Esophagus muscularis mucosa (tissue), 4 donors: Measurements from ENCODE around the gene HBG2. TPM values are rescaled to one million over a fixed set of nuclear protein-coding genes. Genes with fewer than 3 reads are reported as not detected.
A peak's percentile ranks its signal among the peaks of the same experiment; 100 is the strongest.

ENCODE experiments used
- DNase-seq: peaks from one replicate; pipeline ENCODE4 v3.0.0-alpha.2; 2017; ENCODE audit errors: extremely low spot score
- H3K27ac ChIP-seq, 4 donors: fragments of 200-600 bp; sonication (generic); replicated peaks in 1 of 4; 1 replicate in 3 of 4; 2 replicates in 1 of 4; pipeline ENCODE4 v1.5.1; 2016 to 2019; ENCODE audit warnings: mild to moderate bottlenecking in 1 of 4
- H3K27me3 ChIP-seq, 4 donors: fragments of 200-600 bp; sonication (generic); one replicate each; pipeline versions ENCODE4 v1.5.1 to v1.6.0; 2016 to 2019
- H3K36me3 ChIP-seq, 4 donors: fragments of 200-600 bp; sonication (generic); one replicate each; pipeline ENCODE4 v1.5.1; 2016 to 2019
- H3K4me1 ChIP-seq, 4 donors: fragments of 200-600 bp; sonication (generic); one replicate each; pipeline ENCODE4 v1.5.1; 2016 to 2019
- H3K4me3 ChIP-seq, 4 donors: fragments of 200-600 bp; sonication (generic); 1 replicate in 2 of 4; 2 replicates in 2 of 4; pipeline ENCODE4 v1.5.1; 2016 to 2019; ENCODE audit warnings: mild to moderate bottlenecking in 4 of 4, moderate library complexity in 1 of 4
- H3K9me3 ChIP-seq, 4 donors: fragments of 200-600 bp; sonication (generic); 1 replicate in 3 of 4; 2 replicates in 1 of 4; pipeline ENCODE4 v1.5.1; 2016 to 2019
- EP300 ChIP-seq: sonication (generic); formaldehyde crosslinking; IDR thresholded peaks from one replicate; pipeline ENCODE4 v1.6.1; 2017; ENCODE audit warnings: antibody characterized with exemption
- POLR2A ChIP-seq: fragments of 450-650 bp; IDR thresholded peaks from one replicate; pipeline ENCODE4 v1.6.1; 2017; ENCODE audit warnings: antibody characterized with exemption, moderate library complexity, mild to moderate bottlenecking, low read depth
- POLR2AphosphoS5 ChIP-seq, 2 donors: sonication (generic); formaldehyde crosslinking; IDR thresholded peaks; one replicate each; pipeline ENCODE4 v1.6.1; 2017; ENCODE audit warnings: antibody characterized with exemption in 2 of 2
- WGBS: methylation state at CpG from one replicate; pipeline ENCODE4 v1.1.5; 2018; 5-methylcytosine and 5-hydroxymethylcytosine counted together
- intact Hi-C: fragments of 100-400 bp; cut with DNase I; formaldehyde crosslinking; loops from one replicate; pipeline ENCODE4 v1.15.1; 2023
- total RNA-seq, 4 donors: library from RNA; depleted of rRNA; stranded (reverse); fragments of >200 nt; gene quantifications; one replicate each; pipeline versions ENCODE4 v1.1.0 to v1.2.1, GENCODE V29; 2016
- TF ChIP-seq, protein P1 (sequence below), 3 experiments: fragments of 200-600 bp in 2 of 3; fragments of 450-650 bp in 1 of 3; sonication (generic) in 2 of 3; IDR thresholded peaks; one replicate each; pipeline ENCODE4 v1.5.1; 2017 to 2019; ENCODE audit warnings: antibody characterized with exemption in 3 of 3, mild to moderate bottlenecking in 2 of 3, moderate library complexity in 1 of 3

Gene HBG2
- total RNA-seq, 4 donors from 2014 or later, result not detected

DNA sequence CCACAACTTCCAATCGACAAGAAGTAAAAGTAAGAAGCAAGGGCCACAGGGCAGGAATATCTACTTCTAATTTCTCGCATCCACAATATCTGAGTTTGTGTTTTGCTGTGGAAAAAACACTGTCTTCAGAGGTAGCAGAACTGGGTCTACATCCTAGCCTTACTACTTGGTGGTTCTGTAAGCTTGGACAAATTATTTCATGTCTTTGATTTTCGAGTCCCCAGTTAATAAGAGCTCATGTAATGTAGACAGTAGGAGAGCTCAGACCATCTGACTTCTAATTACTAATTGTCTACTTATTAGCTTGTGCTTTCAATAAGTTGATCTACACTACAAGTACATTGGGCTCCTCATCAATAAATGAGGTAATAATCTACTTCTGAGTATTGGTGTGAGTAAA is 28.5 kb upstream of the HBG2 start:
- Histone ChIP-seq H3K9me3 (no peaks in the 10 kb centered on the region), H3K27ac (no peak overlapping the region), H3K4me3 (no peak overlapping the region), H3K36me3 (no peaks in the 10 kb centered on the region), H3K27me3 (no peaks in the 10 kb centered on the region), H3K4me1 (peaks cover 0 to 7% (median 2%) of the 10 kb centered on the region in 4 donors)
- DNase-seq, result no peak
- 84% methylated on average over 3 of the region's 3 CpGs for WGBS
- intact Hi-C loops, result no loop called here
- TF ChIP-seq POLR2A, result no peak
- TF ChIP-seq EP300, result no peak
- no peak for TF ChIP-seq POLR2AphosphoS5 (IDR thresholded peaks at IDR 0.05)
- TF ChIP-seq, protein P1, sequence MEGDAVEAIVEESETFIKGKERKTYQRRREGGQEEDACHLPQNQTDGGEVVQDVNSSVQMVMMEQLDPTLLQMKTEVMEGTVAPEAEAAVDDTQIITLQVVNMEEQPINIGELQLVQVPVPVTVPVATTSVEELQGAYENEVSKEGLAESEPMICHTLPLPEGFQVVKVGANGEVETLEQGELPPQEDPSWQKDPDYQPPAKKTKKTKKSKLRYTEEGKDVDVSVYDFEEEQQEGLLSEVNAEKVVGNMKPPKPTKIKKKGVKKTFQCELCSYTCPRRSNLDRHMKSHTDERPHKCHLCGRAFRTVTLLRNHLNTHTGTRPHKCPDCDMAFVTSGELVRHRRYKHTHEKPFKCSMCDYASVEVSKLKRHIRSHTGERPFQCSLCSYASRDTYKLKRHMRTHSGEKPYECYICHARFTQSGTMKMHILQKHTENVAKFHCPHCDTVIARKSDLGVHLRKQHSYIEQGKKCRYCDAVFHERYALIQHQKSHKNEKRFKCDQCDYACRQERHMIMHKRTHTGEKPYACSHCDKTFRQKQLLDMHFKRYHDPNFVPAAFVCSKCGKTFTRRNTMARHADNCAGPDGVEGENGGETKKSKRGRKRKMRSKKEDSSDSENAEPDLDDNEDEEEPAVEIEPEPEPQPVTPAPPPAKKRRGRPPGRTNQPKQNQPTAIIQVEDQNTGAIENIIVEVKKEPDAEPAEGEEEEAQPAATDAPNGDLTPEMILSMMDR (IDR thresholded peaks at IDR 0.05), result no peak

DNA sequence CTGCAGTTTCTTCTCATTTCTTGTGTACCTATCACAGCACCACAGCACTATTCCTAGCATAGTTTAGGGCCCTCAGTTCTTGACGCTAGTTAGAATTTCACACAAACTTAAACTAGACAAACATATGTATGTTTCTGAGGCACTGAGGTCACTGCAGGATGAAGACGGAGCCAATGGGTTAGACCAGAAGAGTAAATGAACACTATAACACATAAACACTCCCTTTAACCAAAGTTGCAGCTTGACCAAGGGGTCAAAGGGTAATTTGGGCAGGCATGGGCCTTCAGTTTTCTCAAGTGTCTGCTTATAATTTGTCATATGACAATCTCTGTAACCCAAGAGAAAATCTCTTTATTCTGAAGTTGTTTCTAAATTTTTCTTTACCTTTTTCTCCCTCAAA is 28.0 kb upstream of the HBG2 start:
- DNase-seq, result no peak
- no peak overlapping the region for H3K4me3 ChIP-seq
- H3K27ac ChIP-seq, result no peak overlapping the region
- no peaks in the 10 kb centered on the region for H3K27me3 ChIP-seq
- H3K4me1 ChIP-seq, result peaks cover 0 to 7% (median 2%) of the 10 kb centered on the region in 4 donors
- no peaks in the 10 kb centered on the region for H3K36me3 ChIP-seq
- intact Hi-C loops, result no loop called here
- TF ChIP-seq POLR2AphosphoS5 (IDR thresholded peaks at IDR 0.05) (no peak), EP300 (no peak), POLR2A (no peak)
- TF ChIP-seq, protein P1 (IDR thresholded peaks at IDR 0.05), result no peak
- H3K9me3 ChIP-seq, result no peaks in the 10 kb centered on the region
- 82% methylated on average over 2 of the region's 2 CpGs for WGBS

DNA sequence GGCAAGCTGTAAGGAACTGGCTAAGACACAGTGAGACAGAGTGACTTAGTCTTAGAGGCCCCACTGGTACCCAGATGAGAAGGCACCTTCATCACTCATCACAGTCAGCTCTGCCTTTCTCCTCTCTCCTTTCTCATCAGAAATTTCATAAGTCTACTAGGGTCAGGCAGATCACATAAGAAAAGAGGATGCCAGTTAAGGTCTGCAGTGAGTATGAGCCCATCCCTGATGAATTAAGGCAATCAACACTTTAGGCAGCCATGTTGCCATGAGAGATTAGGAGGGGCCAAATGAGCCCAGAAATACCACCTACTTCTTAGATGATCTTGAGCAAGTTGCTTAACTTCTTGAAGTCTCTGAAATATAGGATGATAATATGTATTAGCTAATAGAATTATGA is 27.0 kb upstream of the HBG2 start:
- Histone ChIP-seq H3K4me1 (peaks cover 0 to 7% (median 2%) of the 10 kb centered on the region in 4 donors), H3K27ac (no peak overlapping the region), H3K27me3 (no peaks in the 10 kb centered on the region), H3K4me3 (no peak overlapping the region), H3K36me3 (no peaks in the 10 kb centered on the region), H3K9me3 (no peaks in the 10 kb centered on the region)
- TF ChIP-seq EP300 (no peak), POLR2A (no peak), POLR2AphosphoS5 (IDR thresholded peaks at IDR 0.05) (no peak)
- TF ChIP-seq, protein P1 (IDR thresholded peaks at IDR 0.05), result no peak
- no peak for DNase-seq
- intact Hi-C loops, result no loop called here

DNA sequence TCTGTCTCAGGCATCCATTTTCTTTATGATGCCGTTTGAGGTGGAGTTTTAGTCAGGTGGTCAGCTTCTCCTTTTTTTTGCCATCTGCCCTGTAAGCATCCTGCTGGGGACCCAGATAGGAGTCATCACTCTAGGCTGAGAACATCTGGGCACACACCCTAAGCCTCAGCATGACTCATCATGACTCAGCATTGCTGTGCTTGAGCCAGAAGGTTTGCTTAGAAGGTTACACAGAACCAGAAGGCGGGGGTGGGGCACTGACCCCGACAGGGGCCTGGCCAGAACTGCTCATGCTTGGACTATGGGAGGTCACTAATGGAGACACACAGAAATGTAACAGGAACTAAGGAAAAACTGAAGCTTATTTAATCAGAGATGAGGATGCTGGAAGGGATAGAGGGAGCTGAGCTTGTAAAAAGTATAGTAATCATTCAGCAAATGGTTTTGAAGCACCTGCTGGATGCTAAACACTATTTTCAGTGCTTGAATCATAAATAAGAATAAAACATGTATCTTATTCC is 26.1 kb upstream of the HBG2 start:
- Histone ChIP-seq H3K9me3 (no peaks in the 10 kb centered on the region), H3K27me3 (no peaks in the 10 kb centered on the region), H3K4me1 (peaks cover 0 to 7% (median 2%) of the 10 kb centered on the region in 4 donors), H3K36me3 (no peaks in the 10 kb centered on the region), H3K4me3 (no peak overlapping the region), H3K27ac (no peak overlapping the region)
- intact Hi-C loops, result no loop called here
- no peak for TF ChIP-seq EP300
- TF ChIP-seq POLR2A, result no peak
- TF ChIP-seq POLR2AphosphoS5 (IDR thresholded peaks at IDR 0.05), result peak in 1 of 2 donors; percentile 26
- WGBS, result 36% methylated on average over 3 of the region's 3 CpGs
- DNase-seq, result no peak

DNA sequence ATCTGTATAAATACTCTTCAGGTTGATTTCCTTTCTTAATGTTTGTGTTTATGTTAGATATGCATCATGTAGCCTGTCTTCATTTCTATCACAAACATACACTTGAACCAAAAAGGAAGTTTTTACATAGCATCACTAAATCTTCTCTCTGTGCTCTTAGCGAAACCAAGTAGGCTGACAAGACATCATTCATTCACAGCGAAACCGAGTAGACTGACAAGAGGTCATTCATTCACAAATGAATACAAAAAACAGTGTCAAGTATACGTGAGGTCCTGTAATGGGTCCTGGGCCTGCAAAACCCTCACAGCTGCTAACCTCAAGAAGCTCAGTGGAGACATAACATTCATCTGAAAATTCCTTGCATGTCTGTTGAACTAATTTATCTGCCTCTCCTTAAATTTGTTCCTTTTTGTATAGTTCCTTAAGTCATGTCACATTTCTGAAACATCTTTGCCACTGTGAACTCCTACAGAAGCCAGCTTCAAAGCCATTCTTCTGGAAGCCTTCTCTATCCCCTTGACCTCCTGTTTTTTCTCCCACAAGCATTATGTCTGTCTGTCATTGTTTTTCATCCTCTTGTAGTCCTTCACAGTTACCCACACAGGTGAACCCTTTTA is 25.0 kb upstream of the HBG2 start:
- Histone ChIP-seq H3K4me1 (peaks cover 0 to 7% (median 2%) of the 10 kb centered on the region in 4 donors), H3K36me3 (no peaks in the 10 kb centered on the region), H3K4me3 (no peak overlapping the region), H3K9me3 (no peaks in the 10 kb centered on the region), H3K27me3 (no peaks in the 10 kb centered on the region), H3K27ac (no peak overlapping the region)
- 92% methylated on average over 4 of the region's 4 CpGs for WGBS
- TF ChIP-seq POLR2AphosphoS5 (IDR thresholded peaks at IDR 0.05), result no peak
- no peak for TF ChIP-seq POLR2A
- TF ChIP-seq EP300, result no peak
- TF ChIP-seq, protein P1 (IDR thresholded peaks at IDR 0.05), result no peak
- DNase-seq, result no peak
- intact Hi-C loops, result no loop called here
